CMK (cell line): ENCODE measurements around the gene POLR3E.

Experiments used
- DNase-seq: peaks from one replicate; pipeline ENCODE4 v3.0.0-alpha.2; 2010; ENCODE audit warnings: low read depth

The POLR3E gene

DNA sequence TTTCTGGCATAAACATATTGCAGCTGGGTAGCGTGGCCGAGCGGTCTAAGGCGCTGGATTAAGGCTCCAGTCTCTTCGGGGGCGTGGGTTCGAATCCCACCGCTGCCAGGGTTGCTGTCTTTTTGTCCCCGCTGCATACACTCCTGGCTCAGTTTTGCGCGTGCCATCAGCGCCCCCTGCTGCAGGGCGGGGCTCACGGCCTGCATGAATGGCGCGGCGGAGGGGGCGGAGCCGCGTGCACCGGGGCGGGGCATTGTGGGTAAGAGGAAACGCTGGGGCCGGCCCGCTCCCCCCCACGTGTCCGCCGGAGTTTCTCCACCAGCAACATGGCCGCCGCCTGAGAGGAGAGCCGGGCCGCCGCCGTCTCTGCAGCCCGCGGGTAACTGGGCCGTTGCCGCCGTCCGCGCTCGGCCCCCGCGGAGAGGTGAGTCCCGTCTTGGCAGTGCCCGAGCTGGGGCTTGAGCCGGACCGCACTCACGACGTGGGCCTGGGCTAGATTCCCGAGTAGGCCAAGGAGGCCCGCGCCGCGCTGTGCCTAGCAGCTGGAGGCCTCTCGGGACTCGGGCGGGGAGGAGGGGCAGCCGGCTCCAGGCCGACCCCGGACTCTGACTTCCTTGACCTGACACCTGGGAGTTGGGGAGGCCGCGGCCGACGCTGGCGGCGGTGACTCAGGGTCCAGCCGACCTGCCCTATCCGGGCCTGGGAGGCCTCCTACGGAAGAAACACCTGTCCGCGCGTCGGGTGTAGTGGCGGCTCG, at the start of gene POLR3E:
Gene POLR3E, plus strand, starts transcription at position 296 of the 757 bp plus-strand sequence. CDS start 5,560 bp downstream, outside the sequence.
- peak; percentile 94 for DNase-seq

DNA sequence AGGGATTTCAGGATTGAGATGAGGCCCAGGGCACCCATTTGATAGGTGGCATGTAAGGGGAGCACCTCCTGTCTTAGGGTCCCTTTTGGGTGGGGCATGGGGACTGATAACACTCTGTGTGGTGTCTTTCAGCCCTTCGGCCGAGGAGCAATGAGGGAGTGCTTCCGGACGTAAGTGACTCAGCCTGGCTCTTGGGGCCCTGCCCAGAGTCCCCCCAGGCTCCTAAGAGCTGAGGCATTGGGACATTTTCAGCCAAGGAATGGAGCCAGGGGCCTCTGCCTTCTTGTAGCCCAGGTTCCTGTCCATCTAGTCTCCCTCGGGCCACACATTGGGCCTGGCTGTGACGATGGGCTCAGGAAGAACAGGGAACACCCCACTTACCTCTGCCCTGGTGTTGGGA, 46.7 kb upstream of the POLR3E start:
- no peak for DNase-seq

DNA sequence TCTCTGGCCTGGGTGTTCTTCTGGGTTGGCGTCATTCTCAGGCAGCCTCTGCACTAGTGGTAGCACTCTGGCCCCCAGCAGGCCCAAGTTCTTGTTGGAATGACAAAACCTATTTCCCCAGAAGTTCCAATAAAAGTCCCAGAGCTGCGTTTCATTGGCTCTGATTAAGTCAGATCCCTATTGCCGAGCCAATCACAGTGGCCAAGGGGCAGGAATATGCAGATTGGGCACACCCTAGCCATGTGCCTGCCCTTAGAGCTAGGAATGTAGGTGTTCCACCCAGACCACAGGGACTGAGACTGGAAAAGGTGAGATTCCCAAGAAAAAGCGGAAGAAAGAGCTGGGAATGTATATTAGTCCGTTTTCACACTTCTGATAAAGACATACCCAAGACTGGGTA, 44.9 kb upstream of the POLR3E start:
- no peak for DNase-seq

- DNase-seq = no peak
These were observed 43.9 kb upstream of the POLR3E start for GRCh38 chr16:22253272-22253671.

DNA sequence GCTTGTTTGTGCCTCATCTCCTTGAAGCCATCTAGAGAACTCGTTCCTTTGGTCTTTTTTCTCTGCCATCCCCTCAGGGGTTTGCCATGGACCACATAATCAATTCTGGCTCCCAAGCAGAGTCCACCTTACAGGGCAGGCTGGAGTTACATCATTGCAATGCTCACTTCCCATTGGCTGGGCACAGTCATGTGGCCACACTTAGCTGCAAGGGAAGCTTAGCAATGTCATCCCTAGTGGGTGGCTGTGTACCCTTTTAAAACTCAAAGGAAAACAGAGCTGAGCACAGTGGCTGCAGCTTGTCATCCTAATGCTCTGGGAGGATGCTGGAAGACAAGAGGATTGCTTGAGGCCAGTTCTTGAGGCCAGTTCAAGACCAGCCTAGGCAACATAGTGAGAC, 41.9 kb upstream of the POLR3E start:
- DNase-seq = no peak

DNA sequence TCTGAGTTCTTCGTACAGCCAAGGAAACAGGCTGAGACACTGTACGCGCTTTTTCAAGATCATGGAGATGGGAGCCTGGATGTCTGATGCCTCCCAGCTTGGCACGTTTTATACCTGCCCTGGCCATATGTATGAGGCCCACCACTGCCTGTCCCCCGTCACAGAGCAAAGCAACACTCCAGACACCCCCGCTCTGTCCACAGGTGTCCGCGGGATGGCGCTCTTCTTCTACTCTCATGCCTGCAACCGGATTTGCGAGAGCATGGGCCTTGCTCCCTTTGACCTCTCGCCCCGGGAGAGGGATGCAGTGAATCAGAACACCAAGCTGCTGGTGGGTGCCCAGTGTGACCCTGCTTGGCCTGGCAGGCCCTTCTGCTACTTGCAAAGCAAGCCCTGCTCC, 39.8 kb upstream of the POLR3E start:
- DNase-seq = no peak

DNA sequence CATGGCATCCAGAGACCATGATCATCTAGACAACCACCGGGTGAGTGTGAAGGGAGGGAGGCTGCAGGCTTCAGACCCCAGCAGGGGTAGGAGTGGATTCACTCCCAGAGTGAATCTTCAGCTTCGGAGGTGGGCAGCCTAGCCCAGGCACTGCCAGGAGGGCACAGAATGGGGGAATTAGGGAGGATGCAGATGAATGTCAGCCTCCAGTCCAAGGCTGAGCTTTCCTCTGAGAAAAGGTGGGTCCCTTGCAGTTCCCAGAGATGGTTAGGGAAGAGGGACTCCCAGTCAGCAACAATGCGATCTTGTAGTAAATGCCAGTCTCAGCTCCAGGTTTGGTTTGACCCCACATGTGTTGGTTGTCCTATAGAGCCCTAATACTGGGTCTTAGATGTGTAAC, 36.7 kb upstream of the POLR3E start:
- no peak for DNase-seq

- DNase-seq = no peak
These were observed 34.7 kb upstream of the POLR3E start for GRCh38 chr16:22262460-22262859.

- no peak for DNase-seq
These were observed 32.4 kb upstream of the POLR3E start for GRCh38 chr16:22264786-22265185.

- DNase-seq = no peak
These were observed 31.9 kb upstream of the POLR3E start for GRCh38 chr16:22265351-22265750.

GRCh38 chr16:22266546-22266945, 30.7 kb upstream of the POLR3E start:
- DNase-seq = no peak

GRCh38 chr16:22267764-22268163, 29.4 kb upstream of the POLR3E start:
- DNase-seq = no peak

DNA sequence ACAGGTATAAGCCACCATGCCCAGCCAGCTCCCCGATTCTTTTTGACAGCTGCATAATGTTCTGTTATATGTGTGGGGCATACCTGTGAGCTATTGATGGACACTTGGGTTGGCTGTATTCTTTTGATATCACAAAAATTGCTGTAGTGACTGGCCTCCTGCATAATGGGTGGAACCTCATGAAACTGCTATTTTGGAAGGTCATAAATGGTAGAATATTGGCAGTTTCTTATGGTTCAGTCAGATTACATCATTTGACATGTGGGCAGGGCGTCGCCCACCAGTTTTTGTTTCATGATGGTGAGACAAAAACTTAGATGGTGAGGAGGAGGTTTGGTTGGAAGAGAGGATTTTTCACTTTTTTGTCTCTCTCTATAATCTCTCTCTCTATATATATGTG, 26.7 kb upstream of the POLR3E start:
- no peak for DNase-seq

DNA sequence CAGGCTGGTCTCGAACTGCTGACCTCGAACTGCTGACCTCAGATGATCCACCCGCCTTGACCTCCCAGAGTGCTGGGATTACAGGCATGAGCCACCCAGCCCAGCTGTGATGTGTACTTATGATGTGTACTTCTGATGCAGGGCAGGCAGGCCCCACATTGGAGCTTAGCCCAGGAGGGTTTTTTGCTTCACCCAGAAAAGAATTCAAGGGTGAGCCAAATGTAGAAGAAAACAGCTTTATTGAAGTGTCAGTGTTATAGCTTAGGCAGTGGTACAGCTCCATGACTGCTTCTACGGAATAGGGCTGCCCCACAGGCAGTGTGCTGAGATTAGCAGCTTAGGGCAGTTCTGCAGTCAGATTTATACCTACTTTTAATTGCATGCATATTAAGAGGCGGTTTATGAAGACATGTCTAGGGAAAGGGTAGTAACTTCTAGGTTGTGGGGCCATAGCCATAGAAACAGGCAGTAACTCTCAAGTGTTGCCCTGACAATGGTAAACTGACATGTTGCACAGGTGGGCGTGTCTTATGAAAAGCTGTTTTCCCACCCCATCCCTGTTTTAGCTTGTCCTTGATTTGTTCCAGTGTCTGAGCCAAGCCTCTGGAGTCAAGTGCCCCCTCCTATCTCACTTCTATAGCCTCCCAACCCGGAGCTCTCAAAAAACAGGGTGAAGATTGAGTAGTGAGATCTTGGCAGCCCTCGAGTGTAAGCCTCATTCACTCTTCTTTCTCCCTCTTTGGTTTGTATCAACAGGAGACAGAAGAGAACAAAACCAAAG, 24.1 kb upstream of the POLR3E start:
- no peak for DNase-seq

GRCh38 chr16:22274916-22275315, 22.3 kb upstream of the POLR3E start:
- DNase-seq = no peak

DNA sequence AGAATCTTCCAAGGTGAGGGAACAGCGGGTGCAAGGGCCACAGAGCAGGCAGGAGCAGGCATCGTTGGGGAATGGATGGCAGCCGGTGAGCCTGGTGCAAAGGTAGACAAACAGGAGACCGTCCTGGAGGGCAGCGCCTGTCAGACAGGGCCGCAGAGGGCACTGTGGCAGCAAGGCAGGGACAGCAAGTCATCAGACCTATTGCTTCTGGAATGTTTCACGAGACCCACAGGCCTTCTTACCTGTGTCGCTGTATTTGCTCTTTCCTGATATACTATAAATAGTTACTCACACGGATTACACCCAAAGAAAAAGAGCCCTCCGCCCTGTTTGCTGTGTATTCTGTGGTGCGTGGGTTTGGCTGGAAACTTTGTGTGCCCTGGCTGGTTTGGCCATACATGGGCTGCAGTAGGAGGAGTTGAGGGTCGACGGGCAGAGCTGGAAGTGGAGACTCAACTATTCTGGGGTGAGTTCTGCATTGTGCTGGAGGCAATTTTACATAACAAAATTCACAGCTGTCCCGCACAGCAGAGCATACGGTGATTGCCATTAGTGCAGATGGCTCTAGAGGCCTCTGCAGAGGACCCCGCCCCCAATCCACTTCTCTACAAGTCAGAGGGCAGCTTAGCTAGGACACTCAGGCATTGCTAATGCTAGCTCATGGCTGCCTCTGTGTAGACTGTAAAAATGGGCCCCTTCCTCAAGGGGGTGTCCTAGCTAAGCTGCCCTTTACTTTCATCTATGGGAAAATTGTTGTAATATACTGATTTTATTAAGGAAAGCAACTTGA, 18.6 kb upstream of the POLR3E start:
- DNase-seq = no peak

- no peak for DNase-seq
These were observed 14.8 kb upstream of the POLR3E start for GRCh38 chr16:22282254-22282892.

DNA sequence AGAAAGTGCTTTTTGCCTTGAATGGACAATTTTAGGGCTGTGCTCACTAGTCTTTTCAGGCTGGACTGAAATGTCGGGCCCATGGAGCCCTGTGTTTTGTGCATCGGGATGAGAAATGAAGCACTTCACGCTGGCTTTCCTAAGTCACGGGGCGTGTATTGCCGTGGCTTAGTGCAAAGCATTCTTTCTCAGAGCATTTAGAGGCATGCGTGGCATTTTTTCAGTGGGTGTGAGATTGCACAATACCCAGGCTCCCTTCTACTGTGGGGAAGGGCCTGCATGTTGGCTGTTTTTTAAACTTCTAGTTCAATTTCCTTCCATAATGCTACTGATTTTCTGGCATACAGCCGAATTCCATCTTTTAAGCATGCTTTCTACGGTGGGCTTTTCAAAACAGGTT, 12.6 kb upstream of the POLR3E start:
- no peak for DNase-seq

DNA sequence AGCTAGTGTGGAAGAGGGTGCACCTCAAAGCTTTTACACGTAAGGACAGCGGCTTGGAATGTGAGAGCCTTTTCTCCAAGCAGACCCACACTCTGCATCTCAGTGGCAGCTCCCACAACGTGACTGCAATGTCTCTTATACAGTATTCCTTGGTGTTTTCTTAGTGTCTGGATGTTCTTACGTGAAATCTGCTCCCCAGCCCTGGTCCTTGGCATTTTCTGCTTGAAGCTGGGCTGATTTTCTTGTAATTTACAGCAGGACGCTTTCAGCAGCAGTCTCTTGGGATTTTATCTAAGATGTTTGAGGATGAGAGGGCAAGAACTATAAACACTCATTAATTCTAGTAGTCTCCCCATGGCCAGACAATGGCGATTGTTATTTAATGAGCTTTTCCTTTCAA, 12.1 kb upstream of the POLR3E start:
- DNase-seq = no peak

- DNase-seq = no peak
These were observed 6.2 kb upstream of the POLR3E start for GRCh38 chr16:22291020-22291419.

GRCh38 chr16:22291860-22292318, 5.3 kb upstream of the POLR3E start:
- DNase-seq = peak; percentile 33

DNA sequence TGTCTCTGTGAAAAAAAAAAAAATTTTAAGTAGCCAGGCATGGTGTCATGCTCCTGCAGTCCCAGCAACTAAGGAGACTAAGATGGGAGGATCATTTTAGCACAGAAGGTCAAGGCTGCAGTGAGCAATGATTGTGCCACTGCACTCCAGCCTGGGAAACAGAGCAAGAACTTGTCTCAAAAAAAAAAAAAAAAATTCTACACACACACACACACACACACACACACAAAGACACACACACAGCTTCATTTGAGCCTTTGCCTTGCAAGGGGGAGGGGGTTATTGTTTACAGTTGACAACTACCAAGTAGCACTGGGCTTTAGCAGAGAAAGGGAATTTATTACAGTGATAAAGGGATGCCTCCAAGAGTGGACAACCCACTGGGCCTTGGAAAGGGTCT, 4.9 kb upstream of the POLR3E start:
- no peak for DNase-seq
